Ovary (tissue), 3 donors: ENCODE measurements around the gene CTSV.

Source experiments
- CTCF ChIP-seq, 3 donors: fragments of 450-650 bp in 2 of 3; fragments of 200-600 bp in 1 of 3; IDR thresholded peaks; one replicate each; pipeline versions ENCODE4 v1.5.1 to v1.8.0; 2016 to 2022; ENCODE audit warnings: antibody characterized with exemption in 3 of 3, mild to moderate bottlenecking in 1 of 3
- EP300 ChIP-seq: sonication (generic); formaldehyde crosslinking; IDR thresholded peaks from one replicate; pipeline ENCODE4 v1.6.1; 2017; ENCODE audit warnings: antibody characterized with exemption
- POLR2A ChIP-seq: fragments of 450-650 bp; IDR thresholded peaks from one replicate; pipeline ENCODE4 v1.6.1; 2017; ENCODE audit warnings: antibody characterized with exemption, mild to moderate bottlenecking, moderate library complexity
- donor health status: DM: no; HTN: no; CAD: no.

- TF ChIP-seq EP300 (no peak), CTCF (IDR thresholded peaks at IDR 0.05) (no peak), POLR2A (no peak)
Measured at GRCh38 chr9:97039514-97039860, 545 bp upstream of the CTSV start.
